Panc1 (cell line): ENCODE data around the gene GPR107. TPM values are rescaled to one million over a fixed set of nuclear protein-coding genes. Genes with fewer than 3 reads are reported as not detected.

Experiments
- ATAC-seq: fragments of 200-7000 bp; cut with Tn5 transposase; 2 replicates; pipeline ENCODE4 v1.9.1; 2020; ENCODE audit warnings: mild to moderate bottlenecking, moderate library complexity
- BruUV-seq: library from RNA; stranded (reverse); fragments of 400-500 nt; replicated peaks from 2 replicates; lab custom pipeline; 2021; lab: Mats Ljungman, UMichigan
- CTCF ChIA-PET: fragments of 300-600 bp; sonication (Branson Sonifier 250); formaldehyde crosslinking; loops from one replicate; lab custom pipeline; 2022; ENCODE audit warnings: antibody characterized with exemption; lab: Charles Lee
- POLR2A ChIA-PET: fragments of 300-600 bp; sonication (Branson Sonifier 250); formaldehyde crosslinking; loops from one replicate; lab custom pipeline; 2022; ENCODE audit warnings: antibody characterized with exemption; lab: Charles Lee
- DNase-seq: peaks from one replicate; pipeline ENCODE4 v3.0.0-alpha.2; 2010; ENCODE audit warnings: low read depth, low spot score
- H3K27ac ChIP-seq: 2 replicates; pipeline ENCODE4 v1.5.1; 2011; ENCODE audit warnings: mild to moderate bottlenecking, low read length, inconsistent platforms
- H3K27me3 ChIP-seq: fragments of 200-500 bp; sonication (Bioruptor generic); 2 replicates; pipeline ENCODE4 v1.6.0; 2014; ENCODE audit warnings: low read length, inconsistent platforms; ENCODE audit not compliant: control insufficient read depth, insufficient read depth
- H3K36me3 ChIP-seq: fragments of 200-500 bp; sonication (Bioruptor generic); 2 replicates; pipeline ENCODE4 v1.5.1; 2014; ENCODE audit warnings: inconsistent platforms, mild to moderate bottlenecking, low read length, moderate library complexity; ENCODE audit not compliant: control insufficient read depth, insufficient read depth
- H3K4me1 ChIP-seq: 2 replicates; pipeline ENCODE4 v1.5.1; 2011; ENCODE audit warnings: inconsistent platforms, mild to moderate bottlenecking, low read length, moderate library complexity; ENCODE audit not compliant: control insufficient read depth, insufficient read depth
- H3K4me3 ChIP-seq, 2 experiments: 2 replicates each; pipeline ENCODE4 v1.5.1; 2011 to 2012; ENCODE audit warnings: low read depth in 2 of 2, low read length in 2 of 2, mild to moderate bottlenecking in 2 of 2, inconsistent platforms in 1 of 2, moderate library complexity in 1 of 2
- H3K9me3 ChIP-seq: fragments of 200-500 bp; sonication (Bioruptor generic); 2 replicates; pipeline ENCODE4 v1.5.1; 2014; ENCODE audit warnings: low read depth, mild to moderate bottlenecking, inconsistent platforms, low read length, moderate library complexity; ENCODE audit not compliant: control insufficient read depth, insufficient read depth
- POLR2AphosphoS5 ChIP-seq: IDR thresholded peaks from 2 replicates; pipeline ENCODE4 v1.6.1; 2012; ENCODE audit warnings: mild to moderate bottlenecking, low read depth, low read length, moderate library complexity
- SIN3A ChIP-seq: IDR thresholded peaks from 2 replicates; pipeline ENCODE4 v1.6.1; 2012; ENCODE audit warnings: low read depth, mild to moderate bottlenecking, low read length, moderate library complexity, borderline replicate concordance; ENCODE audit not compliant: insufficient read depth
- TCF7L2 ChIP-seq: IDR thresholded peaks from 2 replicates; pipeline ENCODE4 v1.6.1; 2011; ENCODE audit warnings: mild to moderate bottlenecking, low read depth, low read length, inconsistent platforms
- in situ Hi-C: cut with HindIII; loops from 2 replicates; pipeline ENCODE4 v1.10.0; 2016; ENCODE audit warnings: low sequenced_read_pairs, low pct_unique_long_range_greater_than_20kb
- intact Hi-C: fragments of 100-400 bp; cut with micrococcal nuclease; formaldehyde crosslinking; loops from one replicate; pipeline ENCODE4 v1.10.0; 2022; ENCODE audit not compliant: unreplicated experiment
- total RNA-seq: library from RNA; stranded (reverse); gene quantifications from one replicate; pipeline ENCODE4 v1.2.1, GENCODE V29; 2021; ENCODE audit not compliant: unreplicated experiment
- TF ChIP-seq, protein P1 (sequence below): fragments of 450-650 bp; IDR thresholded peaks from 2 replicates; pipeline ENCODE4 v1.5.1; 2017; ENCODE audit warnings: mild to moderate bottlenecking
- TF ChIP-seq, protein P2 (sequence below), 2 experiments: IDR thresholded peaks; 2 replicates each; pipeline ENCODE4 v1.6.1; 2011 to 2012; ENCODE audit warnings: low read depth in 2 of 2, control low read depth in 1 of 2, low read length in 1 of 2, mild to moderate bottlenecking in 1 of 2, moderate library complexity in 1 of 2; ENCODE audit not compliant: insufficient read depth in 1 of 2

Gene GPR107
- total RNA-seq, 1 experiment from 2014 or later = 43.0 TPM

DNA sequence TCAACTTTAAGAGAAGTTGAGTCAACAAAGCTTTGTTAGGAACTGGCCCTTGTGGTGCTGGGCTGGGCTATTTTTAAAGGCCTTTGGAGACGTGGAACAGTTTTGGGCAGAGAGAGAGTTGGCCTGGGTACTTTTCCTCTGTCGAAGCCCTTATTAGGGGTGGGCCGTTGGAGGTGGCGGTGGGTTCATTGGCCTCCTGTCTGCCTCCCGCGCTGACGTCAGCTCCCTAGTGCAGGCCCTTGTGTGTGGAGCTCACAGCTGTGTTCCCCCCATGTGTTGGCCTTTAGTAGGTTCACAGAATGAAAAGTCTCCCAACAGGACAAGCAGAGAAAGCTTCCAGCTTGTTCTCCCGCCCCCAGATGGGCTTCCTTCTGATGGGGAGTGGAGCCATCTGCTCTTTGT is 121.2 kb downstream of the GPR107 start:
- Histone ChIP-seq H3K4me3 (no peak overlapping the region), H3K4me1 (no peaks in the 10 kb centered on the region; the same call in 1 of the 2 replicates), H3K36me3 (no peaks in the 10 kb centered on the region; the same call in 1 of the 2 replicates), H3K27ac (no peak overlapping the region), H3K27me3 (no peaks in the 10 kb centered on the region), H3K9me3 (no peaks in the 10 kb centered on the region)
- no TSS peak for BruUV-seq
- intact Hi-C loops (no loop called here), in situ Hi-C loops (no loop called here)
- no peak for ATAC-seq
- ChIA-PET POLR2A (no interaction called here), CTCF (no interaction called here)
- DNase-seq = no peak
- TF ChIP-seq, protein P1, sequence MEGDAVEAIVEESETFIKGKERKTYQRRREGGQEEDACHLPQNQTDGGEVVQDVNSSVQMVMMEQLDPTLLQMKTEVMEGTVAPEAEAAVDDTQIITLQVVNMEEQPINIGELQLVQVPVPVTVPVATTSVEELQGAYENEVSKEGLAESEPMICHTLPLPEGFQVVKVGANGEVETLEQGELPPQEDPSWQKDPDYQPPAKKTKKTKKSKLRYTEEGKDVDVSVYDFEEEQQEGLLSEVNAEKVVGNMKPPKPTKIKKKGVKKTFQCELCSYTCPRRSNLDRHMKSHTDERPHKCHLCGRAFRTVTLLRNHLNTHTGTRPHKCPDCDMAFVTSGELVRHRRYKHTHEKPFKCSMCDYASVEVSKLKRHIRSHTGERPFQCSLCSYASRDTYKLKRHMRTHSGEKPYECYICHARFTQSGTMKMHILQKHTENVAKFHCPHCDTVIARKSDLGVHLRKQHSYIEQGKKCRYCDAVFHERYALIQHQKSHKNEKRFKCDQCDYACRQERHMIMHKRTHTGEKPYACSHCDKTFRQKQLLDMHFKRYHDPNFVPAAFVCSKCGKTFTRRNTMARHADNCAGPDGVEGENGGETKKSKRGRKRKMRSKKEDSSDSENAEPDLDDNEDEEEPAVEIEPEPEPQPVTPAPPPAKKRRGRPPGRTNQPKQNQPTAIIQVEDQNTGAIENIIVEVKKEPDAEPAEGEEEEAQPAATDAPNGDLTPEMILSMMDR = no peak
- TF ChIP-seq SIN3A = no peak
- TF ChIP-seq, protein P2, sequence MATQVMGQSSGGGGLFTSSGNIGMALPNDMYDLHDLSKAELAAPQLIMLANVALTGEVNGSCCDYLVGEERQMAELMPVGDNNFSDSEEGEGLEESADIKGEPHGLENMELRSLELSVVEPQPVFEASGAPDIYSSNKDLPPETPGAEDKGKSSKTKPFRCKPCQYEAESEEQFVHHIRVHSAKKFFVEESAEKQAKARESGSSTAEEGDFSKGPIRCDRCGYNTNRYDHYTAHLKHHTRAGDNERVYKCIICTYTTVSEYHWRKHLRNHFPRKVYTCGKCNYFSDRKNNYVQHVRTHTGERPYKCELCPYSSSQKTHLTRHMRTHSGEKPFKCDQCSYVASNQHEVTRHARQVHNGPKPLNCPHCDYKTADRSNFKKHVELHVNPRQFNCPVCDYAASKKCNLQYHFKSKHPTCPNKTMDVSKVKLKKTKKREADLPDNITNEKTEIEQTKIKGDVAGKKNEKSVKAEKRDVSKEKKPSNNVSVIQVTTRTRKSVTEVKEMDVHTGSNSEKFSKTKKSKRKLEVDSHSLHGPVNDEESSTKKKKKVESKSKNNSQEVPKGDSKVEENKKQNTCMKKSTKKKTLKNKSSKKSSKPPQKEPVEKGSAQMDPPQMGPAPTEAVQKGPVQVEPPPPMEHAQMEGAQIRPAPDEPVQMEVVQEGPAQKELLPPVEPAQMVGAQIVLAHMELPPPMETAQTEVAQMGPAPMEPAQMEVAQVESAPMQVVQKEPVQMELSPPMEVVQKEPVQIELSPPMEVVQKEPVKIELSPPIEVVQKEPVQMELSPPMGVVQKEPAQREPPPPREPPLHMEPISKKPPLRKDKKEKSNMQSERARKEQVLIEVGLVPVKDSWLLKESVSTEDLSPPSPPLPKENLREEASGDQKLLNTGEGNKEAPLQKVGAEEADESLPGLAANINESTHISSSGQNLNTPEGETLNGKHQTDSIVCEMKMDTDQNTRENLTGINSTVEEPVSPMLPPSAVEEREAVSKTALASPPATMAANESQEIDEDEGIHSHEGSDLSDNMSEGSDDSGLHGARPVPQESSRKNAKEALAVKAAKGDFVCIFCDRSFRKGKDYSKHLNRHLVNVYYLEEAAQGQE (IDR thresholded peaks at IDR 0.05; ENCODE audit: insufficient read depth in 1 of 2, low read depth in 2 of 2, low read length in 1 of 2) = no peak
- no peak for TF ChIP-seq POLR2AphosphoS5
- TF ChIP-seq TCF7L2 = no peak

DNA sequence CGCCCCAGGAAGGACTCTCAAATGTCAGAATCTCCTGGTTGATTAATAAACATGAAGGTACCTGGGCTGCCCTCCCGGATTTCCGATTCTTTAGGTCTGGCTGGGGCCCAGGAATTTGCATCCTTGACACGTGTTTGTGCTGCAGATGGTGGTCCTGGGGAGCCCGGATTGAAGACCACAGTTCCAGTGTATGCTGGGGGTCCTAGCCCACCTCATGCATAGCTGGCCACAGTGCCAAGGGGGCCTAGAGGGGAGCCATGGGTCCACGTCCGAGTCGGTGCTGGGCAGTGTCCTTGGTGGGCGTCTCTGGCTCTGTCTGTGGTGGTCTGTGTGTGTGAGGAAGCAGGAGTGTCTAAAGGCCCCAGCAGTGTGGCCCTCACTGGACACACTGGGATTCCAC is 121.6 kb downstream of the GPR107 start:
- intact Hi-C loops = no loop called here
- ATAC-seq (no peak), DNase-seq (no peak)
- H3K27me3 ChIP-seq = no peaks in the 10 kb centered on the region
- ChIA-PET POLR2A (no interaction called here), CTCF (no interaction called here)
- no peak overlapping the region for H3K27ac ChIP-seq
- no peaks in the 10 kb centered on the region for H3K9me3 ChIP-seq
- no peaks in the 10 kb centered on the region; the same call in 1 of the 2 replicates for H3K4me1 ChIP-seq
- TSS peak; percentile 73 for BruUV-seq
- in situ Hi-C loops = no loop called here
- TF ChIP-seq SIN3A (no peak), POLR2AphosphoS5 (no peak), TCF7L2 (no peak)
- TF ChIP-seq, protein P2 (IDR thresholded peaks at IDR 0.05; ENCODE audit: insufficient read depth in 1 of 2, low read depth in 2 of 2, low read length in 1 of 2) = no peak
- TF ChIP-seq, protein P1 = no peak
- H3K36me3 ChIP-seq = no peaks in the 10 kb centered on the region; the same call in 1 of the 2 replicates
- H3K4me3 ChIP-seq = no peak overlapping the region
